Progenitor cell of endocrine pancreas (in vitro differentiated cells): Measurements from ENCODE around the gene HELZ2. TPM values are rescaled to one million over a fixed set of nuclear protein-coding genes. Genes with fewer than 3 reads are reported as not detected.
"Not testable (repeated sequence)": the region's sequence is repeated elsewhere in the genome, so short reads cannot be mapped to it uniquely, and the experiment has no call there.

Experiments
- DNase-seq: peaks from one replicate; pipeline ENCODE4 v3.0.0; 2021; ENCODE audit warnings: low spot score; ENCODE audit not compliant: unreplicated experiment
- H3K27ac Mint-ChIP-seq: 2 replicates; pipeline ENCODE4 v1.8.0; 2021; ENCODE audit warnings: mild to moderate bottlenecking, moderate library complexity, mixed read lengths
- H3K27me3 Mint-ChIP-seq: 2 replicates; pipeline ENCODE4 v1.8.0; 2021; ENCODE audit warnings: mixed read lengths
- H3K36me3 Mint-ChIP-seq: 2 replicates; pipeline ENCODE4 v1.8.0; 2022; ENCODE audit warnings: mixed read lengths; ENCODE audit not compliant: insufficient read depth
- H3K4me1 Mint-ChIP-seq: 2 replicates; pipeline ENCODE4 v1.8.0; 2021; ENCODE audit warnings: low read depth, mixed read lengths
- H3K4me3 Mint-ChIP-seq: 2 replicates; pipeline ENCODE4 v1.8.0; 2021; ENCODE audit warnings: low read depth, mild to moderate bottlenecking, moderate library complexity, mixed read lengths
- H3K9me3 Mint-ChIP-seq: 2 replicates; pipeline ENCODE4 v1.8.0; 2021; ENCODE audit warnings: low read depth, mixed read lengths
- CTCF ChIP-seq: fragments of 200-600 bp; sonication (generic); IDR thresholded peaks from one replicate; pipeline ENCODE4 v1.5.0; 2021; ENCODE audit warnings: antibody characterized with exemption, mild to moderate bottlenecking; ENCODE audit not compliant: unreplicated experiment
- total RNA-seq: library from RNA; stranded (reverse); gene quantifications from 2 replicates; pipeline ENCODE4 v1.2.1, GENCODE V29; 2021

Gene HELZ2
- total RNA-seq, 1 donor from 2014 or later = 19.3 TPM

- Mint-ChIP-seq H3K9me3 (no peaks in the 10 kb centered on the region), H3K4me3 (no peak overlapping the region), H3K4me1 (no peaks in the 10 kb centered on the region), H3K36me3 (peaks cover 3% of the 10 kb centered on the region), H3K27me3 (no peaks in the 10 kb centered on the region), H3K27ac (no peak overlapping the region)
- TF ChIP-seq CTCF = no peak
- no peak for DNase-seq
Observed at GRCh38 chr20:63560333-63560805, 13.7 kb downstream of the HELZ2 start.

- H3K27me3 Mint-ChIP-seq, H3K9me3 Mint-ChIP-seq, H3K27ac Mint-ChIP-seq, H3K4me3 Mint-ChIP-seq, H3K36me3 Mint-ChIP-seq, DNase-seq, H3K4me1 Mint-ChIP-seq: not testable (repeated sequence)
Observed at GRCh38 chr20:63559485-63560332, 14.3 kb downstream of the HELZ2 start.

GRCh38 chr20:63558804-63559484 lies 15.1 kb downstream of the HELZ2 start:
- Mint-ChIP-seq H3K36me3 (peaks cover 3% of the 10 kb centered on the region), H3K27me3 (no peaks in the 10 kb centered on the region), H3K4me1 (no peaks in the 10 kb centered on the region), H3K4me3 (no peak overlapping the region), H3K27ac (no peak overlapping the region), H3K9me3 (no peaks in the 10 kb centered on the region)
- TF ChIP-seq CTCF = no peak
- DNase-seq = no peak

- no peak for TF ChIP-seq CTCF
- Mint-ChIP-seq H3K36me3 (peaks cover 3% of the 10 kb centered on the region), H3K9me3 (no peaks in the 10 kb centered on the region), H3K4me3 (no peak overlapping the region), H3K27me3 (peaks cover 2% of the 10 kb centered on the region), H3K27ac (no peak overlapping the region), H3K4me1 (no peaks in the 10 kb centered on the region)
- no peak for DNase-seq
Observed at GRCh38 chr20:63557481-63557891, 16.6 kb downstream of the HELZ2 start.

- Mint-ChIP-seq H3K36me3 (peaks cover 3% of the 10 kb centered on the region), H3K4me1 (no peaks in the 10 kb centered on the region), H3K9me3 (no peaks in the 10 kb centered on the region), H3K27me3 (peaks cover 3% of the 10 kb centered on the region), H3K27ac (no peak overlapping the region), H3K4me3 (peak overlapping the region; percentile 21)
- DNase-seq = no peak
- TF ChIP-seq CTCF = no peak
Observed at GRCh38 chr20:63556873-63557478, 17.1 kb downstream of the HELZ2 start.
